ENCODE data around the gene PCGF6.
"Not testable (repeated sequence)": the region's sequence is repeated elsewhere in the genome, so short reads cannot be mapped to it uniquely, and the experiment has no call there.

Gene PCGF6

GRCh38 chr10:103350517-103351260 lies at the start of gene PCGF6:
PCGF6 (minus strand) TSS chr10:103351140; CDS start chr10:103351066, 74 bp downstream.
- peak; percentile 88 for DNase-seq

- DNase-seq, result no peak
These were observed 46.4 kb upstream of the PCGF6 start for GRCh38 chr10:103397191-103397825.

- peak; percentile 4 for DNase-seq
These were observed 45.8 kb upstream of the PCGF6 start for GRCh38 chr10:103396789-103397087.

- DNase-seq, result peak; percentile 99
These were observed 45.3 kb upstream of the PCGF6 start, which contains the start of the genes ATP5MK and PDCD11 for GRCh38 chr10:103396067-103396788. ATP5MK (minus strand) TSS chr10:103396475; CDS start chr10:103392457, 4,018 bp downstream. PDCD11 (plus strand) TSS chr10:103396626; CDS start chr10:103398427, 1,801 bp downstream.

GRCh38 chr10:103395754-103396066 lies 44.8 kb upstream of the PCGF6 start:
- no peak for DNase-seq

- peak; percentile 8 for DNase-seq
These were observed 43.2 kb upstream of the PCGF6 start for GRCh38 chr10:103394180-103394579.

- DNase-seq, result no peak
These were observed 31.8 kb upstream of the PCGF6 start for GRCh38 chr10:103382769-103383168.

- no peak for DNase-seq
These were observed 23.3 kb upstream of the PCGF6 start for GRCh38 chr10:103374263-103374662.

GRCh38 chr10:103373544-103373943 lies 22.6 kb upstream of the PCGF6 start:
- DNase-seq, result peak; percentile 20

- peak; percentile 96 for DNase-seq
These were observed 17.0 kb upstream of the PCGF6 start, which contains the start of gene TAF5 for GRCh38 chr10:103367782-103368518. TAF5 (plus strand) TSS chr10:103367976; CDS start chr10:103367990, 14 bp downstream.

GRCh38 chr10:103367379-103367781 lies 16.4 kb upstream of the PCGF6 start:
- DNase-seq, result no peak

- DNase-seq, result peak; percentile 4
These were observed 9.9 kb upstream of the PCGF6 start for GRCh38 chr10:103360791-103361190.

GRCh38 chr10:103359493-103359892 lies 8.6 kb upstream of the PCGF6 start:
- DNase-seq, result not testable (repeated sequence)

- DNase-seq, result no peak
These were observed 5.1 kb upstream of the PCGF6 start for GRCh38 chr10:103355906-103356599.

- not testable (repeated sequence) for DNase-seq
These were observed 3.6 kb upstream of the PCGF6 start for GRCh38 chr10:103354567-103354966.

- DNase-seq, result no peak
These were observed 2.3 kb upstream of the PCGF6 start for GRCh38 chr10:103353281-103353680.

- DNase-seq, result no peak
These were observed 794 bp downstream of the PCGF6 start for GRCh38 chr10:103350175-103350516.

- no peak for DNase-seq
These were observed 14.6 kb downstream of the PCGF6 start for GRCh38 chr10:103336370-103336769.

- no peak for DNase-seq
These were observed 16.4 kb downstream of the PCGF6 start for GRCh38 chr10:103334567-103334966.

GRCh38 chr10:103333934-103334520 lies 16.9 kb downstream of the PCGF6 start:
- DNase-seq, result peak; percentile 18

GRCh38 chr10:103327906-103328305 lies 23.0 kb downstream of the PCGF6 start:
- peak; percentile 38 for DNase-seq

GRCh38 chr10:103316087-103316486 lies 34.9 kb downstream of the PCGF6 start:
- DNase-seq, result no peak
